Measurements from ENCODE around the gene ETS2.

ETS2 gene

GRCh38 chr21:38805328-38806152 lies at the start of gene ETS2:
Gene ETS2 (plus strand): TSS chr21:38805929. CDS start chr21:38810035, 4,106 bp downstream.
- Histone ChIP-seq H3K4me1 (ENCODE audit: insufficient read depth, low read length) (peaks cover 28% of the 10 kb centered on the region), H3K4me3 (ENCODE audit: low read depth in 1 of 2, low read length in 2 of 2) (peak within 1 kb of the TSS; percentile 79 to 86), H3K27ac (ENCODE audit: low read depth, low read length) (peak within 1 kb of the TSS; percentile 91), H3K36me3 (ENCODE audit: insufficient read depth, low read length) (peaks cover 15% of the 10 kb centered on the region), H3K9me3 (ENCODE audit: low read length) (no peaks in the 10 kb centered on the region), H3K27me3 (ENCODE audit: control insufficient read depth in 1 of 2, insufficient read depth in 2 of 2, low read length in 2 of 2) (no peaks in the 10 kb centered on the region), H3K9ac (ENCODE audit: low read length) (peak within 1 kb of the TSS; percentile 76)

- Histone ChIP-seq H3K27ac (ENCODE audit: low read depth, low read length) (no peak overlapping the region), H3K27me3 (ENCODE audit: control insufficient read depth in 1 of 2, insufficient read depth in 2 of 2, low read length in 2 of 2) (no peaks in the 10 kb centered on the region), H3K4me3 (ENCODE audit: low read depth in 1 of 2, low read length in 2 of 2) (no peak overlapping the region), H3K4me1 (ENCODE audit: insufficient read depth, low read length) (peaks cover 51% of the 10 kb centered on the region), H3K9me3 (ENCODE audit: low read length) (no peaks in the 10 kb centered on the region), H3K9ac (ENCODE audit: low read length) (no peak overlapping the region), H3K36me3 (ENCODE audit: insufficient read depth, low read length) (no peaks in the 10 kb centered on the region)
These were observed 49.0 kb upstream of the ETS2 start for GRCh38 chr21:38756746-38757145.

- H3K27me3 ChIP-seq (ENCODE audit: control insufficient read depth in 1 of 2, insufficient read depth in 2 of 2, low read length in 2 of 2): no peaks in the 10 kb centered on the region
- no peak overlapping the region for H3K9ac ChIP-seq (ENCODE audit: low read length)
- no peaks in the 10 kb centered on the region for H3K9me3 ChIP-seq (ENCODE audit: low read length)
- H3K36me3 ChIP-seq (ENCODE audit: insufficient read depth, low read length): no peaks in the 10 kb centered on the region
- H3K27ac ChIP-seq (ENCODE audit: low read depth, low read length): peak overlapping the region; percentile 63
- H3K4me3 ChIP-seq (ENCODE audit: low read depth in 1 of 2, low read length in 2 of 2): no peak overlapping the region
- peaks cover 55% of the 10 kb centered on the region for H3K4me1 ChIP-seq (ENCODE audit: insufficient read depth, low read length)
These were observed 47.1 kb upstream of the ETS2 start for GRCh38 chr21:38758501-38759214.

GRCh38 chr21:38759413-38759812 lies 46.3 kb upstream of the ETS2 start:
- peak overlapping the region; percentile 63 for H3K27ac ChIP-seq (ENCODE audit: low read depth, low read length)
- peaks cover 55% of the 10 kb centered on the region for H3K4me1 ChIP-seq (ENCODE audit: insufficient read depth, low read length)

GRCh38 chr21:38760017-38760761 lies 45.5 kb upstream of the ETS2 start:
- no peaks in the 10 kb centered on the region for H3K9me3 ChIP-seq (ENCODE audit: low read length)
- H3K4me3 ChIP-seq (ENCODE audit: low read depth in 1 of 2, low read length in 2 of 2): no peak overlapping the region
- H3K27me3 ChIP-seq (ENCODE audit: control insufficient read depth in 1 of 2, insufficient read depth in 2 of 2, low read length in 2 of 2): no peaks in the 10 kb centered on the region
- no peaks in the 10 kb centered on the region for H3K36me3 ChIP-seq (ENCODE audit: insufficient read depth, low read length)
- peaks cover 55% of the 10 kb centered on the region for H3K4me1 ChIP-seq (ENCODE audit: insufficient read depth, low read length)
- H3K27ac ChIP-seq (ENCODE audit: low read depth, low read length): peak overlapping the region; percentile 63
- no peak overlapping the region for H3K9ac ChIP-seq (ENCODE audit: low read length)

More at GRCh38 chr21:38759413-38759812, 46.3 kb upstream of the ETS2 start:
- Histone ChIP-seq H3K36me3 (ENCODE audit: insufficient read depth, low read length) (no peaks in the 10 kb centered on the region), H3K9ac (ENCODE audit: low read length) (no peak overlapping the region), H3K4me3 (ENCODE audit: low read depth in 1 of 2, low read length in 2 of 2) (no peak overlapping the region), H3K9me3 (ENCODE audit: low read length) (no peaks in the 10 kb centered on the region), H3K27me3 (ENCODE audit: control insufficient read depth in 1 of 2, insufficient read depth in 2 of 2, low read length in 2 of 2) (no peaks in the 10 kb centered on the region)

GRCh38 chr21:38760762-38761155 lies 45.0 kb upstream of the ETS2 start:
- Histone ChIP-seq H3K9ac (ENCODE audit: low read length) (no peak overlapping the region), H3K36me3 (ENCODE audit: insufficient read depth, low read length) (no peaks in the 10 kb centered on the region), H3K4me1 (ENCODE audit: insufficient read depth, low read length) (peaks cover 49% of the 10 kb centered on the region), H3K4me3 (ENCODE audit: low read depth in 1 of 2, low read length in 2 of 2) (no peak overlapping the region), H3K27ac (ENCODE audit: low read depth, low read length) (peak overlapping the region; percentile 16), H3K9me3 (ENCODE audit: low read length) (no peaks in the 10 kb centered on the region), H3K27me3 (ENCODE audit: control insufficient read depth in 1 of 2, insufficient read depth in 2 of 2, low read length in 2 of 2) (no peaks in the 10 kb centered on the region)

GRCh38 chr21:38761531-38761930 lies 44.2 kb upstream of the ETS2 start:
- Histone ChIP-seq H3K4me1 (ENCODE audit: insufficient read depth, low read length) (peaks cover 43% of the 10 kb centered on the region), H3K36me3 (ENCODE audit: insufficient read depth, low read length) (no peaks in the 10 kb centered on the region), H3K9ac (ENCODE audit: low read length) (no peak overlapping the region), H3K4me3 (ENCODE audit: low read depth in 1 of 2, low read length in 2 of 2) (peak overlapping the region in 1 of 2 donors; percentile 11), H3K27ac (ENCODE audit: low read depth, low read length) (peak overlapping the region; percentile 55), H3K9me3 (ENCODE audit: low read length) (no peaks in the 10 kb centered on the region), H3K27me3 (ENCODE audit: control insufficient read depth in 1 of 2, insufficient read depth in 2 of 2, low read length in 2 of 2) (no peaks in the 10 kb centered on the region)

GRCh38 chr21:38765056-38765455 lies 40.7 kb upstream of the ETS2 start:
- H3K9ac ChIP-seq (ENCODE audit: low read length): no peak overlapping the region
- H3K4me1 ChIP-seq (ENCODE audit: insufficient read depth, low read length): peaks cover 37% of the 10 kb centered on the region
- H3K27me3 ChIP-seq (ENCODE audit: control insufficient read depth in 1 of 2, insufficient read depth in 2 of 2, low read length in 2 of 2): no peaks in the 10 kb centered on the region
- no peaks in the 10 kb centered on the region for H3K9me3 ChIP-seq (ENCODE audit: low read length)
- H3K4me3 ChIP-seq (ENCODE audit: low read depth in 1 of 2, low read length in 2 of 2): no peak overlapping the region
- H3K36me3 ChIP-seq (ENCODE audit: insufficient read depth, low read length): no peaks in the 10 kb centered on the region
- H3K27ac ChIP-seq (ENCODE audit: low read depth, low read length): no peak overlapping the region

- no peaks in the 10 kb centered on the region for H3K36me3 ChIP-seq (ENCODE audit: insufficient read depth, low read length)
- H3K27me3 ChIP-seq (ENCODE audit: control insufficient read depth in 1 of 2, insufficient read depth in 2 of 2, low read length in 2 of 2): no peaks in the 10 kb centered on the region
- H3K4me3 ChIP-seq (ENCODE audit: low read depth in 1 of 2, low read length in 2 of 2): no peak overlapping the region
- no peak overlapping the region for H3K27ac ChIP-seq (ENCODE audit: low read depth, low read length)
- peaks cover 16% of the 10 kb centered on the region for H3K4me1 ChIP-seq (ENCODE audit: insufficient read depth, low read length)
- H3K9me3 ChIP-seq (ENCODE audit: low read length): no peaks in the 10 kb centered on the region
- no peak overlapping the region for H3K9ac ChIP-seq (ENCODE audit: low read length)
These were observed 38.6 kb upstream of the ETS2 start for GRCh38 chr21:38766987-38767722.

- no peaks in the 10 kb centered on the region for H3K36me3 ChIP-seq (ENCODE audit: insufficient read depth, low read length)
- H3K9ac ChIP-seq (ENCODE audit: low read length): no peak overlapping the region
- no peaks in the 10 kb centered on the region for H3K9me3 ChIP-seq (ENCODE audit: low read length)
- peaks cover 11% of the 10 kb centered on the region for H3K4me1 ChIP-seq (ENCODE audit: insufficient read depth, low read length)
- no peak overlapping the region for H3K4me3 ChIP-seq (ENCODE audit: low read depth in 1 of 2, low read length in 2 of 2)
- H3K27ac ChIP-seq (ENCODE audit: low read depth, low read length): peak overlapping the region; percentile 21
- no peaks in the 10 kb centered on the region for H3K27me3 ChIP-seq (ENCODE audit: control insufficient read depth in 1 of 2, insufficient read depth in 2 of 2, low read length in 2 of 2)
These were observed 37.2 kb upstream of the ETS2 start for GRCh38 chr21:38768471-38769063.

All from muscle layer of colon (tissue), 2 donors.